ENCODE results near the gene ANKRD28. TPM values are rescaled to one million over a fixed set of nuclear protein-coding genes. Genes with fewer than 3 reads are reported as not detected.
A peak's percentile ranks its signal among the peaks of the same experiment; 100 is the strongest.

The ANKRD28 gene
- total and polyA plus RNA-seq, 7 donors, result 13.4 to 64.5 (median 41.5) TPM

DNA sequence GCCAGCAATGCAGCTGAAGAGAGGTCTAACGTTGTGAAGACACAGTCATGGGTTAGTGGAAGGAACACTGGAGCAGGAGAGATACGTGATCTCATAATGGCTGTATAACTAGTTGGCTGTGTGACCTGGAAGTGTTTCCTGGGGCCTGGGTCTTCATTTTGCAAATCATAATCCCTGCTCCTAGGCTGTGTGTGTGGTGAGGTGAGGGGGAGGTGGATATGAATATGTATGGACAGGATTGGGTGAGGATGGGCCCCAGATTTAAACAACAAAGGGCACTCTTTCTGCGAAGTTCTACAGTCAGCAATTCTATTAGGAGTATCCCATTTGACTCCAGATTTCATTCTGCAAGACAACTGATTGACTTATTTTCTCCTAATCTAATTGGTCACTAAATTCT is 41.3 kb downstream of the ANKRD28 start:
- no peak overlapping the region for H3K4me3 ChIP-seq
- no peak for DNase-seq
- peaks cover 0 to 2% (median 0%) of the 10 kb centered on the region in 4 donors for H3K36me3 ChIP-seq
- no peaks in the 10 kb centered on the region for H3K9me3 ChIP-seq
- WGBS, 2 donors, result 91 to 94% methylated on average over 3 of the region's 3 CpGs
- no peaks in the 10 kb centered on the region for H3K27me3 ChIP-seq
- intact Hi-C loops (cut with DNase I), result no loop called here
- peak overlapping the region in 2 of 4 donors; percentile 41 to 49 for H3K27ac ChIP-seq
- peaks cover 0 to 47% (median 30%) of the 10 kb centered on the region in 4 donors for H3K4me1 ChIP-seq
- TF ChIP-seq POLR2A (IDR thresholded peaks at IDR 0.05) (no peak), POLR2AphosphoS5 (IDR thresholded peaks at IDR 0.05) (no peak), EP300 (IDR thresholded peaks at IDR 0.05) (no peak)
- TF ChIP-seq, protein P1, sequence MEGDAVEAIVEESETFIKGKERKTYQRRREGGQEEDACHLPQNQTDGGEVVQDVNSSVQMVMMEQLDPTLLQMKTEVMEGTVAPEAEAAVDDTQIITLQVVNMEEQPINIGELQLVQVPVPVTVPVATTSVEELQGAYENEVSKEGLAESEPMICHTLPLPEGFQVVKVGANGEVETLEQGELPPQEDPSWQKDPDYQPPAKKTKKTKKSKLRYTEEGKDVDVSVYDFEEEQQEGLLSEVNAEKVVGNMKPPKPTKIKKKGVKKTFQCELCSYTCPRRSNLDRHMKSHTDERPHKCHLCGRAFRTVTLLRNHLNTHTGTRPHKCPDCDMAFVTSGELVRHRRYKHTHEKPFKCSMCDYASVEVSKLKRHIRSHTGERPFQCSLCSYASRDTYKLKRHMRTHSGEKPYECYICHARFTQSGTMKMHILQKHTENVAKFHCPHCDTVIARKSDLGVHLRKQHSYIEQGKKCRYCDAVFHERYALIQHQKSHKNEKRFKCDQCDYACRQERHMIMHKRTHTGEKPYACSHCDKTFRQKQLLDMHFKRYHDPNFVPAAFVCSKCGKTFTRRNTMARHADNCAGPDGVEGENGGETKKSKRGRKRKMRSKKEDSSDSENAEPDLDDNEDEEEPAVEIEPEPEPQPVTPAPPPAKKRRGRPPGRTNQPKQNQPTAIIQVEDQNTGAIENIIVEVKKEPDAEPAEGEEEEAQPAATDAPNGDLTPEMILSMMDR (IDR thresholded peaks at IDR 0.05), result no peak

DNA sequence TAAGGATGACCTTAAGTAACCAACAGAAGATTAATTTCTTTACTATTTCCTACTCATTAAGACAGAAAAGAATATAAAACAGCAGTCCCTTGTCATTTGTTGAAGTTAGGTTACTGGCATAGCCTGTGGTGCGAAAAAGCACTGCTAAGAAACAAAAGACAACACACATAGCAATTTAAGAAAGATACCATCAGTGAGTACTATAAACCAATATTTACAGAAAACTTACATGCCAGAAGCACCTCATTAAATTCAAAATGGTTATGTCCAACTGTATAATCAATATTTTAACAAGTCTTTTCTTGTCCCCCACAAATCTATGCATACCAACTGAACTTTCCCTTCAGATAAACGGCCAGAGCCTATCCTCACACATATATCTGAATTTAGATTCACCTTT is 42.0 kb downstream of the ANKRD28 start:
- 87 to 88% methylated on average over 2 of the region's 2 CpGs for WGBS, 2 donors

DNA sequence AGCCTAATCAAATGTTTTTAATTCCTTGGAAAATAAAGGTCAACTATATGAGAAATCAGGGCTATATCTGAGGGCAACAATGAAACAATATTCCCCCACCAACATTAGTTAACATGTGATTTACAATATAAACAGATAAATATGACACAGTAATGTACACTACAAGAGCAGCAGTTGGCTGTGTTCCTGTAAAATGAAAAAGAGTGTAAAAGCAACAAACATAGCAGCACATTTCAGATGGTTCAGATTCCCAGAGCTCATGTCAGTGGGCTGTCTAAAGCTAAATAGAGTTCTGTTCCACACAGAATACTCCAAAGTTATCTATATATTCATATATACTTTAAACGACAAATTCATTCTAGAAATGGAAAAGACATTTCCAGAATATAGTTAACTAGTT is 42.6 kb downstream of the ANKRD28 start:
- H3K4me3 ChIP-seq, result no peak overlapping the region
- intact Hi-C loops (cut with DNase I), result no loop called here
- DNase-seq, result no peak
- no peak for TF ChIP-seq EP300 (IDR thresholded peaks at IDR 0.05)
- TF ChIP-seq, protein P1 (IDR thresholded peaks at IDR 0.05), result no peak
- no peak for TF ChIP-seq POLR2AphosphoS5 (IDR thresholded peaks at IDR 0.05)
- no peak for TF ChIP-seq POLR2A (IDR thresholded peaks at IDR 0.05)
- H3K27me3 ChIP-seq, result no peaks in the 10 kb centered on the region
- H3K36me3 ChIP-seq, result peaks cover 0 to 9% (median 0%) of the 10 kb centered on the region in 4 donors
- WGBS, 2 donors, result 85 to 88% methylated on average over 1 of the region's 1 CpG
- H3K4me1 ChIP-seq, result peaks cover 0 to 43% (median 31%) of the 10 kb centered on the region in 4 donors
- H3K9me3 ChIP-seq, result no peaks in the 10 kb centered on the region
- H3K27ac ChIP-seq, result peak overlapping the region in 2 of 4 donors; percentile 41 to 49

More for the DNA sequence above, 42.0 kb downstream of the ANKRD28 start:
- TF ChIP-seq, protein P1 (IDR thresholded peaks at IDR 0.05), result no peak
- no peak for TF ChIP-seq POLR2A (IDR thresholded peaks at IDR 0.05)
- no peak for TF ChIP-seq POLR2AphosphoS5 (IDR thresholded peaks at IDR 0.05)
- TF ChIP-seq EP300 (IDR thresholded peaks at IDR 0.05), result no peak
- Histone ChIP-seq H3K27me3 (no peaks in the 10 kb centered on the region), H3K9me3 (no peaks in the 10 kb centered on the region), H3K36me3 (peaks cover 0 to 9% (median 0%) of the 10 kb centered on the region in 4 donors), H3K4me1 (peaks cover 0 to 47% (median 30%) of the 10 kb centered on the region in 4 donors), H3K27ac (peak overlapping the region in 2 of 4 donors; percentile 41 to 49), H3K4me3 (no peak overlapping the region)
- no peak for DNase-seq
- intact Hi-C loops (cut with DNase I), result no loop called here

- Histone ChIP-seq H3K4me3 (no peak overlapping the region), H3K27ac (peak overlapping the region in 1 of 4 donors; percentile 64), H3K36me3 (peaks cover 0 to 9% (median 0%) of the 10 kb centered on the region in 4 donors), H3K4me1 (peaks cover 0 to 43% (median 32%) of the 10 kb centered on the region in 4 donors), H3K27me3 (no peaks in the 10 kb centered on the region), H3K9me3 (no peaks in the 10 kb centered on the region)
- DNase-seq, result no peak
- intact Hi-C loops (cut with DNase I), result no loop called here
- WGBS, 2 donors, result 91 to 92% methylated on average over 2 of the region's 2 CpGs
- TF ChIP-seq POLR2AphosphoS5 (IDR thresholded peaks at IDR 0.05) (no peak), POLR2A (IDR thresholded peaks at IDR 0.05) (no peak), EP300 (IDR thresholded peaks at IDR 0.05) (no peak)
- TF ChIP-seq, protein P1 (IDR thresholded peaks at IDR 0.05), result no peak
Measured at GRCh38 chr3:15754047-15754446, 43.7 kb downstream of the ANKRD28 start.

Measured in sigmoid colon (tissue), 7 donors.